Retinal pigment epithelial cell (primary cell): Measurements from ENCODE around the gene ANAPC7.
"Not testable (repeated sequence)": the region's sequence is repeated elsewhere in the genome, so short reads cannot be mapped to it uniquely, and the experiment has no call there.

Experiments used
- DNase-seq: peaks from one replicate; pipeline ENCODE4 v3.0.0-alpha.2; 2010; ENCODE audit warnings: low read depth
- H3K4me3 ChIP-seq: 2 replicates; pipeline ENCODE4 v1.5.1; 2011; ENCODE audit warnings: mild to moderate bottlenecking, low read length, control low read depth, moderate library complexity
- CTCF ChIP-seq: conservative IDR thresholded peaks from 2 replicates; pipeline ENCODE4 v1.5.1; 2011; ENCODE audit warnings: low read depth, low read length, control low read depth, inconsistent platforms

Gene ANAPC7

GRCh38 chr12:110365489-110366320 is 37.8 kb downstream of the ANAPC7 start:
- no peak for TF ChIP-seq CTCF
- no peak for DNase-seq

GRCh38 chr12:110361216-110361615 is 42.3 kb downstream of the ANAPC7 start:
- no peak for TF ChIP-seq CTCF
- DNase-seq = no peak
- H3K4me3 ChIP-seq = no peak overlapping the region

More at GRCh38 chr12:110365489-110366320, 37.8 kb downstream of the ANAPC7 start:
- no peak overlapping the region for H3K4me3 ChIP-seq

DNA sequence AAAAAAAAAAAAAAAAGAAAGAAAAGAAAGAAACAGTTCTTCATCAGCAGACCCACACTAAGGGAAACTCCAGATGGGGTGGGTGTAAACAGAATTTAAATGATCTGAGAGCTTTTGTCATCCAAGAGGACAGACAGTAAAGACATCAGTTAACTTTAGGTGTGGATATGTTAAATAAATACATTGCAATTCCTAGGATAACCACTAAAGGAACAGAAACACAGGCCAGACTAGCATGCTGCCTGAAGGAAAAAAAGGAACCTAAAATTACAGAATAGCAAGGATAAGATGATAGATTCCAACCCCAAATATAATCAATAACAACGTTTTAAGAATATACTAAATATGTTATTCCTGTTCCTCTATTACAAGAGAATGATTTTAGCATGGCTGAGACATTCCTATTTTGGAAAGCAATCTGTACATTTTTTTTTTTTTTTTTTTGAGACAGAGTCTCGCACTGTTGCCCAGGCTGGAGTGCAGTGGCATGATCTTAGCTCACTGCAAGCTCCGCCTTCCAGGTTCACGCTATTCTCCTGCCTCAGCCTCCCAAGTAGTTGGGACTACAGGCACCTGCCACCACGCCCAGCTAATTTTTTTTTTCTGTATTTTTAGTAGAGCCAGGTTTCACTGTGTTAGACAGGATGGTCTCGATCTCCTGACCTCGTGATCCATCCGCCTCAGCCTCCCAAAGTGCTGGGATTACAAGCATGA is 45.0 kb downstream of the ANAPC7 start:
- not testable (repeated sequence) for DNase-seq, H3K4me3 ChIP-seq
- TF ChIP-seq CTCF = peak; percentile 40

GRCh38 chr12:110355073-110355472 is 48.4 kb downstream of the ANAPC7 start:
- TF ChIP-seq CTCF = peak; percentile 55
- DNase-seq = no peak
- no peak overlapping the region for H3K4me3 ChIP-seq

DNA sequence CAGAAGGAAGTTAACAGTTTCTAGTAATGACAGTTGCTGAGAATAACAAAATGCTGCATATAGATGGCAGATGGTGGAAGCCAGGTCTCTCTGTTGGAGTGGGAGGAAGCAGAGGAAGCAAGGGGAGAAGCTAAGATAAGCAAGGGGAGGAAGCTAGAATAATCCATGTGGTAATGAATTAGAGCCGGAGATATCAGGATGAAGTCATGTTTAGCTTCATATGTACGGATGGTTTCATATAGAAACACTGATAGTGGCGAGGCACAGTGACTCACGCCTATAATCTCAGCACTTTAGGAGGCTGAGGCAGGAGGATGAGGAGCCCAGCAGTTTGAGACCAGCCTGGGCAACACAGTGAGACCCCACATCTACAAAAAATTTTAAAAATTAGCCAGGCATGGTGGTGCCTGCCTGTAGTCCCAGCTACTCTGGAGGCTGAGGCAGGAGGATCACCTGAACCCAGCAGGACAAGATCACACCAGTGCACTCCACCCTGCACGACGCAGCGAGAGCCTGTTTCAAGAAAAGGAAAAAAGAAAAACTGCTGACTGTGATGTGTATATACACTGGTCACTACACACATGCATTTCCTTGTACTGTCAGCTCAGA is 49.2 kb downstream of the ANAPC7 start:
- TF ChIP-seq CTCF = no peak
- H3K4me3 ChIP-seq = no peak overlapping the region
- no peak for DNase-seq

GRCh38 chr12:110353211-110353965 is 50.1 kb downstream of the ANAPC7 start:
- no peak for TF ChIP-seq CTCF

More at GRCh38 chr12:110353211-110353965, 50.1 kb downstream of the ANAPC7 start:
- DNase-seq = no peak
- H3K4me3 ChIP-seq = no peak overlapping the region
